Adrenal gland (tissue), 12 donors: ENCODE results near the gene MTF1. TPM values are rescaled to one million over a fixed set of nuclear protein-coding genes. Genes with fewer than 3 reads are reported as not detected.

Source experiments
- DNase-seq, 7 donors: peaks; one replicate each; pipeline ENCODE4 v3.0.0-alpha.2; 2019 to 2020
- H3K27ac ChIP-seq, 5 donors: fragments of 200-600 bp; sonication (generic) in 4 of 5; 1 replicate in 3 of 5; 2 replicates in 2 of 5; pipeline versions ENCODE4 v1.5.1 to v1.8.0; 2016 to 2020; ENCODE audit warnings: mild to moderate bottlenecking in 1 of 5
- H3K27me3 ChIP-seq: fragments of 200-600 bp; 2 replicates; pipeline ENCODE4 v1.8.0; 2021
- H3K36me3 ChIP-seq, 2 donors: fragments of 200-600 bp; replicated peaks in 1 of 2; 1 replicate in 1 of 2; 2 replicates in 1 of 2; pipeline versions ENCODE4 v1.5.1 to v1.8.0; 2018 to 2022
- H3K4me1 ChIP-seq, 2 donors: fragments of 200-600 bp; replicated peaks in 1 of 2; 1 replicate in 1 of 2; 2 replicates in 1 of 2; pipeline versions ENCODE4 v1.5.1 to v1.8.0; 2018 to 2021
- H3K4me3 ChIP-seq, 4 donors: fragments of 200-600 bp; sonication (generic) in 3 of 4; one replicate each; pipeline ENCODE4 v1.5.1; 2016 to 2018
- H3K9me3 ChIP-seq, 3 donors: fragments of 200-600 bp; sonication (generic) in 1 of 3; replicated peaks in 1 of 3; 1 replicate in 2 of 3; 2 replicates in 1 of 3; pipeline versions ENCODE4 v1.5.1 to v1.8.0; 2016 to 2021
- POLR2A ChIP-seq, 2 donors: fragments of 450-650 bp; IDR thresholded peaks; one replicate each; pipeline ENCODE4 v1.6.1; 2017; ENCODE audit warnings: antibody characterized with exemption in 2 of 2, mild to moderate bottlenecking in 2 of 2, moderate library complexity in 1 of 2
- WGBS, 4 donors: extraction: QIAGEN DNeasy Blood & Tissue Kit in 2 of 4; methylation state at CpG; one replicate each; pipeline versions ENCODE4 v1.1.5 to v1.1.7; 2013 to 2017; 5-methylcytosine and 5-hydroxymethylcytosine counted together
- intact Hi-C, 2 donors: fragments of 100-400 bp; cut with DNase I; formaldehyde crosslinking; loops; one replicate each; pipeline versions ENCODE4 v1.14.1 to v1.15.0; 2022 to 2023
- polyA plus RNA-seq, 3 donors: library from polyadenylated mRNA; stranded (reverse); fragments of 200-250 nt in 2 of 3; fragments of 350-450 nt in 1 of 3; fragmentation: Illumina TruSeq in 1 of 3; extraction: RNeasy Lipid Tissue Mini Kit (QIAGEN cat#74804) in 1 of 3; gene quantifications; one replicate each; pipeline ENCODE4 v1.2.3, GENCODE V29; 2013 to 2014
- total RNA-seq, 9 donors: library from RNA; depleted of rRNA in 4 of 9; stranded (reverse); fragments of >200 nt in 4 of 9; fragments of 120-200 nt in 1 of 9; fragmentation: NEBNext Ultra II Directional in 1 of 9; extraction: Animal tissue kit (Norgen Biotek cat#: 25700) in 1 of 9; gene quantifications; one replicate each; pipeline versions ENCODE4 v1.1.0 to v1.2.4, GENCODE V29; 2013 to 2023
- TF ChIP-seq, protein P1 (sequence below), 6 experiments: fragments of 450-650 bp in 4 of 6; fragments of 200-600 bp in 2 of 6; sonication (generic) in 1 of 6; IDR thresholded peaks; 1 replicate in 5 of 6; 2 replicates in 1 of 6; pipeline versions ENCODE4 v1.5.1 to v1.8.0; 2016 to 2021; ENCODE audit warnings: antibody characterized with exemption in 6 of 6, mild to moderate bottlenecking in 2 of 6, moderate library complexity in 1 of 6
- donor health status: healthy with polysubstance abuse.
- donor health status: Bipolar disorder and iron deficiency.
- donor health status: DM: yes; HTN: yes; CAD: no.
- donor health status: DM: no; HTN: no; CAD: no.
- donor health status: DM: no; HTN: no; CAD: no.
- donor health status: DM: yes; HTN: yes; CAD: no.

MTF1 gene
- total and polyA plus RNA-seq, 12 donors: 1.4 to 28.0 (median 5.7) TPM

GRCh38 chr1:37845049-37845646 lies 14.2 kb downstream of the MTF1 start:
- DNase-seq: no peak
- Histone ChIP-seq H3K27ac (no peak overlapping the region), H3K4me3 (no peak overlapping the region), H3K27me3 (no peaks in the 10 kb centered on the region), H3K4me1 (peaks cover under 1 to 43% of the 10 kb centered on the region in 2 donors), H3K36me3 (peaks cover 0 to 2% of the 10 kb centered on the region in 2 donors), H3K9me3 (no peaks in the 10 kb centered on the region)
- no peak for TF ChIP-seq POLR2A (IDR thresholded peaks at IDR 0.05)
- TF ChIP-seq, protein P1, sequence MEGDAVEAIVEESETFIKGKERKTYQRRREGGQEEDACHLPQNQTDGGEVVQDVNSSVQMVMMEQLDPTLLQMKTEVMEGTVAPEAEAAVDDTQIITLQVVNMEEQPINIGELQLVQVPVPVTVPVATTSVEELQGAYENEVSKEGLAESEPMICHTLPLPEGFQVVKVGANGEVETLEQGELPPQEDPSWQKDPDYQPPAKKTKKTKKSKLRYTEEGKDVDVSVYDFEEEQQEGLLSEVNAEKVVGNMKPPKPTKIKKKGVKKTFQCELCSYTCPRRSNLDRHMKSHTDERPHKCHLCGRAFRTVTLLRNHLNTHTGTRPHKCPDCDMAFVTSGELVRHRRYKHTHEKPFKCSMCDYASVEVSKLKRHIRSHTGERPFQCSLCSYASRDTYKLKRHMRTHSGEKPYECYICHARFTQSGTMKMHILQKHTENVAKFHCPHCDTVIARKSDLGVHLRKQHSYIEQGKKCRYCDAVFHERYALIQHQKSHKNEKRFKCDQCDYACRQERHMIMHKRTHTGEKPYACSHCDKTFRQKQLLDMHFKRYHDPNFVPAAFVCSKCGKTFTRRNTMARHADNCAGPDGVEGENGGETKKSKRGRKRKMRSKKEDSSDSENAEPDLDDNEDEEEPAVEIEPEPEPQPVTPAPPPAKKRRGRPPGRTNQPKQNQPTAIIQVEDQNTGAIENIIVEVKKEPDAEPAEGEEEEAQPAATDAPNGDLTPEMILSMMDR (IDR thresholded peaks at IDR 0.05): no peak
- WGBS, 4 donors: 87 to 90% (median 89%) methylated on average over 5 of the region's 5 CpGs
- intact Hi-C loops: no loop called here

DNA sequence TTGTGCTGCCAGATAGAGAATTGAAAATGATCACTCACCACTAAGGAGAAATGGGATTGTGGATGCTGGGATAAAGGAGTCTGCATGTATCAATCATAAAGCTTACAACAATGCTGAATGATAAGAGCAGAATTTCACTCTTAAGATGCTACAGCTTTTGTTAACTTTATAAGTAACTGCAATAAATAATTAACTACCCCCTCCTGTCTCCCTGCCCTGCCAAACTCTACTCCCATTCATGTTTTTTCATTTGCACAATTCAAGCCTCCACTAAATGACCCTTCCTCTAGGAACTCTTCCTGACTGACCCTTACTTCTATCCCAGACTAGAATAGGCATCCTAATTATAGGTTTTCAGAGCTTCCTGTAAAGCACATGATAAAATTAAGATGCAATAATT lies 14.9 kb downstream of the MTF1 start:
- peaks cover 0 to 3% of the 10 kb centered on the region in 2 donors for H3K36me3 ChIP-seq
- H3K27ac ChIP-seq: no peak overlapping the region
- DNase-seq: no peak
- intact Hi-C loops: no loop called here
- H3K9me3 ChIP-seq: no peaks in the 10 kb centered on the region
- H3K4me1 ChIP-seq: peaks cover 7 to 46% of the 10 kb centered on the region in 2 donors
- no peak for TF ChIP-seq POLR2A (IDR thresholded peaks at IDR 0.05)
- TF ChIP-seq, protein P1 (IDR thresholded peaks at IDR 0.05): no peak
- H3K27me3 ChIP-seq: no peaks in the 10 kb centered on the region
- H3K4me3 ChIP-seq: no peak overlapping the region

- intact Hi-C loops: no loop called here
- H3K27ac ChIP-seq: no peak overlapping the region
- 73 to 80% (median 79%) methylated on average over 3 of the region's 3 CpGs for WGBS, 4 donors
- peaks cover 0 to 27% of the 10 kb centered on the region in 2 donors for H3K36me3 ChIP-seq
- peaks cover 14 to 34% of the 10 kb centered on the region in 2 donors for H3K4me1 ChIP-seq
- no peaks in the 10 kb centered on the region for H3K9me3 ChIP-seq
- H3K4me3 ChIP-seq: no peak overlapping the region
- no peak for DNase-seq
- TF ChIP-seq, protein P1 (IDR thresholded peaks at IDR 0.05): no peak
- TF ChIP-seq POLR2A (IDR thresholded peaks at IDR 0.05): no peak
- no peaks in the 10 kb centered on the region for H3K27me3 ChIP-seq
These were observed 17.7 kb downstream of the MTF1 start for GRCh38 chr1:37841652-37842051.

- H3K27me3 ChIP-seq: no peaks in the 10 kb centered on the region
- H3K4me3 ChIP-seq: no peak overlapping the region
- H3K36me3 ChIP-seq: peaks cover 0 to 34% of the 10 kb centered on the region in 2 donors
- peak overlapping the region in 1 of 5 donors; percentile 18 for H3K27ac ChIP-seq
- no peak for TF ChIP-seq POLR2A (IDR thresholded peaks at IDR 0.05)
- TF ChIP-seq, protein P1 (IDR thresholded peaks at IDR 0.05): no peak
- H3K4me1 ChIP-seq: peaks cover 14 to 33% of the 10 kb centered on the region in 2 donors
- 30 to 35% (median 30%) methylated on average over 1 of the region's 1 CpG for WGBS, 4 donors
- intact Hi-C loops: no loop called here
- no peaks in the 10 kb centered on the region for H3K9me3 ChIP-seq
- DNase-seq: peak in 6 of 7 donors; percentile 32 to 65 (median 50)
These were observed 18.7 kb downstream of the MTF1 start for GRCh38 chr1:37840711-37841110.
